Stomach (tissue), 9 donors: ENCODE data around the gene COQ7. TPM values are rescaled to one million over a fixed set of nuclear protein-coding genes. Genes with fewer than 3 reads are reported as not detected.

Experiments used
- DNase-seq, 2 donors: peaks; one replicate each; pipeline versions ENCODE4 v3.0.0 to v3.0.0-alpha.2; 2013 to 2019
- H3K27ac ChIP-seq, 5 donors: fragments of 200-600 bp in 4 of 5; sonication (generic) in 4 of 5; one replicate each; pipeline ENCODE4 v1.5.1; 2013 to 2019; ENCODE audit warnings: mild to moderate bottlenecking in 1 of 5, moderate library complexity in 1 of 5
- H3K27me3 ChIP-seq, 3 donors: fragments of 200-600 bp; sonication (generic); one replicate each; pipeline ENCODE4 v1.5.1; 2017 to 2019; ENCODE audit warnings: mixed run types in 1 of 3
- H3K36me3 ChIP-seq, 4 donors: fragments of 200-600 bp; sonication (generic); 1 replicate in 3 of 4; 2 replicates in 1 of 4; pipeline ENCODE4 v1.5.1; 2016 to 2019
- H3K4me1 ChIP-seq, 4 donors: fragments of 200-600 bp; sonication (generic); one replicate each; pipeline ENCODE4 v1.5.1; 2016 to 2019
- H3K4me3 ChIP-seq, 4 donors: fragments of 200-600 bp; sonication (generic) in 3 of 4; one replicate each; pipeline ENCODE4 v1.5.1; 2016 to 2019; ENCODE audit warnings: mild to moderate bottlenecking in 1 of 4
- H3K9me3 ChIP-seq, 4 donors: fragments of 200-600 bp; sonication (generic); one replicate each; pipeline ENCODE4 v1.5.1; 2016 to 2019
- EP300 ChIP-seq: sonication (generic); formaldehyde crosslinking; IDR thresholded peaks from one replicate; pipeline ENCODE4 v1.6.1; 2017; ENCODE audit warnings: antibody characterized with exemption
- POLR2A ChIP-seq, 4 donors: fragments of 450-650 bp; IDR thresholded peaks; one replicate each; pipeline ENCODE4 v1.6.1; 2016; ENCODE audit warnings: antibody characterized with exemption in 4 of 4, control low read depth in 2 of 4, mild to moderate bottlenecking in 1 of 4, moderate library complexity in 1 of 4
- POLR2AphosphoS5 ChIP-seq, 3 donors: sonication (generic); formaldehyde crosslinking; IDR thresholded peaks; one replicate each; pipeline ENCODE4 v1.6.1; 2016; ENCODE audit warnings: antibody characterized with exemption in 3 of 3
- WGBS, 5 donors: extraction: QIAGEN DNeasy Blood & Tissue Kit in 3 of 5; methylation state at CpG; one replicate each; pipeline versions ENCODE4 v1.1.5 to v1.1.7; 2013 to 2018; 5-methylcytosine and 5-hydroxymethylcytosine counted together
- intact Hi-C: fragments of 100-400 bp; cut with DNase I; formaldehyde crosslinking; loops from one replicate; pipeline ENCODE4 v1.15.1; 2023; ENCODE audit warnings: low total_unique reads
- polyA plus RNA-seq, 3 donors: library from polyadenylated mRNA; stranded (reverse); fragments of 200-250 nt; gene quantifications; one replicate each; pipeline ENCODE4 v1.2.3, GENCODE V29; 2013
- total RNA-seq, 5 donors: library from RNA; depleted of rRNA; stranded (reverse); fragments of >200 nt; gene quantifications; one replicate each; pipeline versions ENCODE4 v1.1.0 to v1.2.3, GENCODE V29; 2014 to 2016
- TF ChIP-seq, protein P1 (sequence below), 7 experiments: fragments of 450-650 bp in 4 of 7; fragments of 200-600 bp in 3 of 7; sonication (generic) in 3 of 7; IDR thresholded peaks; one replicate each; pipeline ENCODE4 v1.5.1; 2016 to 2019; ENCODE audit warnings: antibody characterized with exemption in 7 of 7, control low read depth in 2 of 7, mild to moderate bottlenecking in 1 of 7
- donor health status: healthy with polysubstance abuse.
- donor health status: Bipolar disorder and iron deficiency.
- donor health status: healthy.

The COQ7 gene
- total and polyA plus RNA-seq, 8 donors: 5.8 to 59.4 (median 20.2) TPM

DNA sequence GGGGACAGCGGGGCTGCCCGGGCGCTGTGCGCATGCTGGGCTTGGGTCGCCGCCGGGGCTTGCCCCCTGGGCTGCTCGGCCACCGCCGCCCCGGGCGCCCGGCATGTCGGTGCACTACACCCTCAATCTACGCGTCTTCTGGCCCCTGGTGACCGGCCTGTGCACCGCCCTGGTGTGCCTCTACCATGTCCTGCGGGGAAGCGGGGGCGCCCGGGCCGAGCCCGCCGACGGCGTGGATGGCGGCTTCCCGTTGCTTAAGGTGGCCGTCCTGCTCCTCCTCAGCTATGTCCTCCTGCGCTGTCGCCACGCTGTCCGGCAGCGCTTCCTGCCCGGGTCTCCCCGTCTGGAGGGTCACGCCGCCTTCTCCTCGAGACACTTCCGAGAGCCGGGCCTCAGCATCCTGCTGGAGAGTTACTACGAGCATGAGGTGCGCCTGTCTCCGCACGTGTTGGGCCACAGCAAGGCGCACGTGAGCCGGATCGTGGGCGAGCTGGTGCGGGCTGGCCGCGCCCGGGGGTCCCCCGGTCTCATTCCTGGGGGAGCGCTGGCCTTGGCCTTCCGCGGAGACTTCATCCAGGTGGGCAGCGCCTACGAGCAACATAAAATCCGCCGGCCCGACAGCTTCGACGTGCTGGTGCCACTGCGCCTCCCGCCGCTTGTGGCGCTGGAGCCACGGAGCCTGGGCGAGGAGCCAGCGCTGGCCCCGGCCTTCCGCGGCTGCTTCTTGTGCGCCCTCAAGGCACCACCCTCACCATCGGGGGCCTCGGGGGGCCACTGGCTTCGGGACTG is 47.1 kb downstream of the COQ7 start:
- peak; percentile 61 to 86 for DNase-seq
- Histone ChIP-seq H3K4me3 (peak overlapping the region; percentile 74 to 83 (median 80)), H3K36me3 (peaks cover 8 to 21% (median 14%) of the 10 kb centered on the region in 4 donors), H3K9me3 (no peaks in the 10 kb centered on the region), H3K27me3 (no peaks in the 10 kb centered on the region), H3K4me1 (peaks cover 62 to 83% (median 75%) of the 10 kb centered on the region in 4 donors), H3K27ac (peak overlapping the region; percentile 94 to 98 (median 96))
- TF ChIP-seq, protein P1, sequence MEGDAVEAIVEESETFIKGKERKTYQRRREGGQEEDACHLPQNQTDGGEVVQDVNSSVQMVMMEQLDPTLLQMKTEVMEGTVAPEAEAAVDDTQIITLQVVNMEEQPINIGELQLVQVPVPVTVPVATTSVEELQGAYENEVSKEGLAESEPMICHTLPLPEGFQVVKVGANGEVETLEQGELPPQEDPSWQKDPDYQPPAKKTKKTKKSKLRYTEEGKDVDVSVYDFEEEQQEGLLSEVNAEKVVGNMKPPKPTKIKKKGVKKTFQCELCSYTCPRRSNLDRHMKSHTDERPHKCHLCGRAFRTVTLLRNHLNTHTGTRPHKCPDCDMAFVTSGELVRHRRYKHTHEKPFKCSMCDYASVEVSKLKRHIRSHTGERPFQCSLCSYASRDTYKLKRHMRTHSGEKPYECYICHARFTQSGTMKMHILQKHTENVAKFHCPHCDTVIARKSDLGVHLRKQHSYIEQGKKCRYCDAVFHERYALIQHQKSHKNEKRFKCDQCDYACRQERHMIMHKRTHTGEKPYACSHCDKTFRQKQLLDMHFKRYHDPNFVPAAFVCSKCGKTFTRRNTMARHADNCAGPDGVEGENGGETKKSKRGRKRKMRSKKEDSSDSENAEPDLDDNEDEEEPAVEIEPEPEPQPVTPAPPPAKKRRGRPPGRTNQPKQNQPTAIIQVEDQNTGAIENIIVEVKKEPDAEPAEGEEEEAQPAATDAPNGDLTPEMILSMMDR (IDR thresholded peaks at IDR 0.05): peak in 2 of 7 experiments; percentile 23 to 26
- TF ChIP-seq POLR2AphosphoS5 (IDR thresholded peaks at IDR 0.05): peak in 1 of 3 donors; percentile 20
- no peak for TF ChIP-seq POLR2A (IDR thresholded peaks at IDR 0.05)
- no peak for TF ChIP-seq EP300
- intact Hi-C loops: no loop called here
- 3 to 12% (median 9%) methylated on average over 12 to 80 of the region's 80 CpGs for WGBS, 5 donors

DNA sequence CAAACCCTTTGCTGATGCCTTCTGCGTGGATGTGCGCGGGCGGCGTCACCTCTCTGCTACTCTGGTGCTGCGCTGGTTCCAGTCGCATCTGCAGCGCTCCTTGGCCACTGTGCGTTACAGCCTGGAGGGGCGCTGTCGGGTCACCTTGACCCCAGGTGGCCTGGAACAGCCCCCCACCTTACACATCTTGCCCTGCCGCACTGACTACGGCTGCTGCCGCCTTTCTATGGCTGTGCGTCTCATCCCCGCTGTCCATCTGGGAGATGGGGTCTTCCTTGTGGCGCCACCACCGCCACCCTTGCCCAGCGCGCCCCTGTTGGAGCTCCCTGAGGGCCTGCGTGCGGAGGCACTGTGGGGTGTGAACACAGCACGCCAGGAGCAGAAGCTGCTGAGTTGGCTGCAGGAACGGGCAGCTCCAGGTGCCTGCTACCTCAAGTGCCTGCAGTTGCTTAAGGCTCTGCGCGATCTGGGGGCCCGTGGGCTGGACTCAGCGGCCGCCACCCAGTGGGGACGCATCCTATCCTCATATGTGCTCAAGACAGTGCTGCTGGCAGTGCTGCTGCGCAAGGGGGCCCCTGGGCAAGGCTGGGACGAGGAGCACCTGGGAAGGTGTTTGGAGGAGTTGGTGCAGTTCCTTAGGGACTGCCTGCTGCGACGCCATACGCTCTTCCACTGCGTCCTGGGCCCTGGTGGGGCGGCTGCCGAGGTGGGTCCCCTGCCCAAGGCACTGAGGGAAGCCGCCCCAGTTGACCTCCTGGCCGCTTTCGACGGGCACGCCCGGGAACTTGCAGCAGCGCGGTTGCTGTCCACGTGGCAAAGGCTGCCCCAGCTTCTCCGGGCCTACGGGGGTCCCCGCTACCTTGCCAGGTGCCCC is 48.0 kb downstream of the COQ7 start:
- intact Hi-C loops: no loop called here
- Histone ChIP-seq H3K4me1 (peaks cover 66 to 86% (median 80%) of the 10 kb centered on the region in 4 donors), H3K4me3 (peak overlapping the region; percentile 74 to 83 (median 80))

DNA sequence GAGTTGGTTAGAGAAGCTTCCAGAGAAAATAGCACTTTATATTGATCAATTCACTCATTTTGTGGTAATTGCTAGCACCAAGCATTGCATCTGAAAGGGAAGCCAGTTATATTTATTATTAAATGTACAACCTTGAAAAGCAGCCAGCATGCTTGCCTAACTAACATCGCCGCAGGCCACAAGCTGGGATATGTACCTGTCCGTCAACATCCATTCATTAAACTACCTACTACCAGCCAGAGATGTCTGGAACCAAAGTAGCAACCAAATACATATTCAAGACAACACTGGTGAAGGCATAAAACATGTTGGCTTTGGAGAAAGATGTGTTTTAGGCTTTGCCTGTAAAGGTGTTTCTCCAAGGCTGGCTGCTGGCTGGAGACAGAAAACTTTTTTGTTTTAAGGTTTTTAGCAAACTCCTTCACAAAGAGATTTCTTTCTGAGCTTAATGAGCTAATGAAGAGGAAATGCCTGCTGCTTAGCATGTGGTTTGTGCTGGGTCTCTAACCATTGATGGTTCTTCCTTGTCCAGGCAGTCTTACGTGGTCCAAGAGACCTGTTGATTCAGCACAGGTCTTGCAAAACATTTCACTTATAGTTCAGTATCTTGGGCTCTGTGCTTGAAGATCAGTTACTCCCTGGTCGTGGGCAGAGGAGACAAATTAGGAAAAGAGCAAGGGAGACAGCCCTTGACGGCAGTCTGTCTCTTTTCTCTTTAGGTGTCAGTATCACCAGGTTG is 49.5 kb downstream of the COQ7 start:
- DNase-seq: no peak
- WGBS, 5 donors: 57 to 69% (median 64%) methylated on average over 6 of the region's 6 CpGs
- Histone ChIP-seq H3K4me3 (peak overlapping the region in 2 of 4 donors; percentile 3 to 82), H3K27me3 (no peaks in the 10 kb centered on the region), H3K9me3 (no peaks in the 10 kb centered on the region), H3K36me3 (peaks cover 8 to 25% (median 18%) of the 10 kb centered on the region in 4 donors), H3K27ac (peak overlapping the region in 4 of 5 donors; percentile 46 to 98 (median 90)), H3K4me1 (peaks cover 58 to 93% (median 74%) of the 10 kb centered on the region in 4 donors)
- intact Hi-C loops: no loop called here
- TF ChIP-seq, protein P1 (IDR thresholded peaks at IDR 0.05): no peak
- TF ChIP-seq POLR2AphosphoS5 (IDR thresholded peaks at IDR 0.05): no peak

More for the DNA sequence above, 48.0 kb downstream of the COQ7 start:
- WGBS, 5 donors: 82 to 89% (median 85%) methylated on average over 25 to 50 of the region's 50 CpGs
- Histone ChIP-seq H3K27me3 (no peaks in the 10 kb centered on the region), H3K9me3 (no peaks in the 10 kb centered on the region), H3K27ac (peak overlapping the region; percentile 94 to 98 (median 96)), H3K36me3 (peaks cover 8 to 25% (median 14%) of the 10 kb centered on the region in 4 donors)
- DNase-seq: no peak
- TF ChIP-seq POLR2AphosphoS5 (IDR thresholded peaks at IDR 0.05) (no peak), POLR2A (IDR thresholded peaks at IDR 0.05) (no peak), EP300 (no peak)
- TF ChIP-seq, protein P1 (IDR thresholded peaks at IDR 0.05): no peak
